22Rv1 (cell line): ENCODE measurements around the gene SELPLG.

Source experiments
- CTCF ChIP-seq: fragments of 450-650 bp; IDR thresholded peaks from 2 replicates; pipeline ENCODE4 v1.5.1; 2017; ENCODE audit warnings: mild to moderate bottlenecking
- ZFX ChIP-seq: fragments of 450-650 bp; IDR thresholded peaks from 2 replicates; pipeline ENCODE4 v1.6.1; 2017; ENCODE audit warnings: antibody characterized with exemption, borderline replicate concordance

- TF ChIP-seq CTCF (no peak), ZFX (no peak)
These were observed 38.6 kb downstream of the SELPLG start for GRCh38 chr12:108594960-108595710.
